GM19238 (cell line): ENCODE data around the gene MSI2.

Experiments used
- DNase-seq: peaks from one replicate; pipeline ENCODE4 v3.0.0; 2011; ENCODE audit warnings: low spot score; ENCODE audit not compliant: insufficient read length

MSI2 gene

GRCh38 chr17:57567251-57567650, 310.9 kb downstream of the MSI2 start:
- no peak for DNase-seq

GRCh38 chr17:57568340-57568739, 312.0 kb downstream of the MSI2 start:
- no peak for DNase-seq

- DNase-seq, result no peak
Measured at GRCh38 chr17:57569021-57569420, 312.7 kb downstream of the MSI2 start.

GRCh38 chr17:57569853-57570252, 313.5 kb downstream of the MSI2 start:
- no peak for DNase-seq

- DNase-seq, result no peak
Measured at GRCh38 chr17:57570724-57571344, 314.5 kb downstream of the MSI2 start.

GRCh38 chr17:57572062-57572461, 315.7 kb downstream of the MSI2 start:
- DNase-seq, result no peak

GRCh38 chr17:57572600-57572999, 316.3 kb downstream of the MSI2 start:
- no peak for DNase-seq

- no peak for DNase-seq
Measured at GRCh38 chr17:57574040-57574513, 317.8 kb downstream of the MSI2 start.

- DNase-seq, result no peak
Measured at GRCh38 chr17:57576744-57577143, 320.4 kb downstream of the MSI2 start.

GRCh38 chr17:57577751-57578607, 321.7 kb downstream of the MSI2 start:
- no peak for DNase-seq

- DNase-seq, result no peak
Measured at GRCh38 chr17:57578608-57579225, 322.4 kb downstream of the MSI2 start.

GRCh38 chr17:57579245-57579644, 322.9 kb downstream of the MSI2 start:
- no peak for DNase-seq

GRCh38 chr17:57580055-57580739, 323.9 kb downstream of the MSI2 start:
- no peak for DNase-seq

GRCh38 chr17:57582881-57583756, 326.8 kb downstream of the MSI2 start:
- DNase-seq, result no peak

- no peak for DNase-seq
Measured at GRCh38 chr17:57584050-57584551, 327.8 kb downstream of the MSI2 start.

GRCh38 chr17:57585341-57586195, 329.2 kb downstream of the MSI2 start:
- DNase-seq, result no peak

GRCh38 chr17:57586196-57586740, 329.9 kb downstream of the MSI2 start:
- no peak for DNase-seq

GRCh38 chr17:57586742-57587141, 330.4 kb downstream of the MSI2 start:
- DNase-seq, result no peak
